Activated CD4-positive, alpha-beta T cell treated with anti-CD3 and anti-CD28 coated beads for 24 hours (primary cell): ENCODE measurements around the gene POLG2.
"Not testable (repeated sequence)": the region's sequence is repeated elsewhere in the genome, so short reads cannot be mapped to it uniquely, and the experiment has no call there.

ENCODE experiments used
- DNase-seq, 2 donors: peaks; one replicate each; pipeline ENCODE4 v3.0.0-alpha.2; 2020; ENCODE audit warnings: low read depth in 2 of 2

Gene POLG2

DNA sequence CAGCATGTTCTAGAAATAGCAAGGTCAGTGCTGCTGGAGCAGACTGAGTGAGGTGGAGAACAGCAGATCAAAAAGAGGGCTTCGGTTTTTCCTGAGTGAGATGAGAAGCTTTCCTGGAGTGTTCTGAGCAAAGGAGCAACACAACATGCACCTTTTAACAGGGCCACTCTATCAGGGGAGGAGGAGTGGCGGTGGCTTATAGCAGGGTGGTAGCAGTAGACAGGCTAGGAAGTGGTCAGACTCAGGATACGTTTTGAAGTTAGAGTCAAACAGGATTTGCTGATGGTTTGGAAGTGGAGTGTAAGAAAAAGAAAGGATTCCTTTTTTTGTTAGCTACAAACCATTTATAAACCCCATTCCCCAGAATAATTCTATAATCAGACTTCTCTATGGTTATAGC lies 12.5 kb downstream of the POLG2 start:
- no peak for DNase-seq

DNA sequence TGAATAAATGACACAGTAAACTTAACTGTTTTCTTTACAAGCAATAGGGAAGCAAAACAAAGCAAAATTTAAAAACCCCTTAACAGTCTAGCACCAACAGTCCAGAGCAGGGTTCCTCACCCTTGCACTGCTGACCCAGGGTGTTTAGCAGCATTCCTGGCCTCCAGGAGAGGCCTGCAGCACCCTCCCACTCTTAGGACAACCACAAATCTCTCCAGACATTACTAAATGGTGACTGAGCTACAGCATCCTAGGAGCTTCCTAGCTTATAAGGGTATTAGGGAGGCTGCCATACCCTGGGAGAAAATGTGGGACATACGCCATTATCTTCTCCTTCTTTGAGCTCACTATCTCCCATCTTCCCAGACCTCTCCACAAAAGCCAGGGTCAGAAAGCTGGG lies 15.9 kb downstream of the POLG2 start:
- no peak for DNase-seq

DNA sequence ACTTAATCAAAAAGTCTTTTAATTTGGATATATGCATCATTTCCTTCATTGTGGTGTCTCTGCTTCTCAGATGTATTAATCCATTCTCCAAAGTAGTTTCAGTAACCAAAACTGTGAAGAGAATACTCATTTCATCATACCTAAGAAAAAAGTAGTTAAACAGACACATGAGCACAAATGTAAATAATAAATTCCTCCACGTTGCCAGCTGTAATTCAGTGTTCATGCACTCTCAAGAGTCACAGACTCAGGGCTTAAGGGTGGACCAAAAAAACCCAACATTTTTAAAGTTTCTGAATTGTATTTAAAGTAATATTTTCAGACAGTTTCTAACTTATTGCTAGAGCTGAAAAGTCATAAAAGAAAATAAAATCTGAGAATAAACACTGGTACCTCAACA lies 19.0 kb downstream of the POLG2 start:
- DNase-seq = no peak

DNA sequence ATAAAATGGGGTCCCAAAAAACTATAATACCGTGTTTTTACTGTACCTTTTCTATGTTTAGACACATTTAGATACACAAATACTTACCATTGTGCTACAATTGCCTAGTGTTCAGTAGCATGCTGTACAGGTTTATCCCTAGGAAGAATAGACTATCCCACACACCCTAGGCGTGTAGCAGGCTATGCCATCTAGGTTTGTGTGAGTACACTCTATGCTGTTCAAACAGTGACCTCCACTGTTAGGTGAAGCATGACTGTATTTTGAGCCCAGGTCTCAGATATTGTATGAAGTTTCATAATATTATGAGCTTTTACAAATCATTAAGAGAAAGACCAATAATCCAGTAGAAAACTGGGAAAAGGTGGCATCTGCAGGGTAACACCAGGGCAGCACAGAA lies 24.3 kb downstream of the POLG2 start:
- no peak for DNase-seq

DNA sequence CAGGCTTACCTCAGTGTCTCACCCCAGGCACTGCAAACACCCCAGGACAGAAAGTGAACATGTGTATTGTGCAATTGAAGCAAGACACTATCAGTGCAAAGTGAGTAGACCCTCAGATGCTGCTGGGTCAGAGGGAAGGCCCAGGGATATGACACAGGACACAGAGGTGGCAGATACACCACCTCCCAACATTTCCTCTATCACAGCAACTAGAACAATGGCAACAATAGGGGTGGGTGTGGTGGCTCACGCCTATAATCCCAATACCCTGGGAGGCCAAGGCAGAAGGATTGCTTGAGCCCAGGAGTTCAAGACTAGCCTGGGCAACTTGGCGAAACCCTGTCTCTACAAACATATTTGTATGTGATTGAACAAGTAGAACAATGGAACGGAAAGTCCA lies 25.4 kb downstream of the POLG2 start:
- DNase-seq = no peak

DNA sequence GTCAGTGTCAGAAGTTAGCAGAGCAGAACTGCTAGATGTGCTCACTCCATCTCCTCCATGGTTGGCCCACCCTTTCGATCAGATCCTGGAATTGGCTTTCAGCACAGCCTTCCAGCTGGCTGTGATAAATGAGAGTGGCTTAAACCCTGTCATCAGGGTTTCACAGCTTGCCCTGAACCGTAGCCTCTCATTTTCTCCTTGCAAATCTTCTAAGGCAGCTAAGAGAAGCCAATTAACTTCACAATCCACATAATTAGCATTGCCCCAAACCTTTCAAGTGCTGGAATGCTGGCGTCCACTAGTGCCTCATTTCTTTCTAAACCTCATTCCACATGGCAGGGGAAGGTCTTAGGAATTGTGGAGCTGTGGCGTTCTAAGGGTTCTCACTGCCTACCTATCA lies 26.2 kb downstream of the POLG2 start:
- DNase-seq = no peak

DNA sequence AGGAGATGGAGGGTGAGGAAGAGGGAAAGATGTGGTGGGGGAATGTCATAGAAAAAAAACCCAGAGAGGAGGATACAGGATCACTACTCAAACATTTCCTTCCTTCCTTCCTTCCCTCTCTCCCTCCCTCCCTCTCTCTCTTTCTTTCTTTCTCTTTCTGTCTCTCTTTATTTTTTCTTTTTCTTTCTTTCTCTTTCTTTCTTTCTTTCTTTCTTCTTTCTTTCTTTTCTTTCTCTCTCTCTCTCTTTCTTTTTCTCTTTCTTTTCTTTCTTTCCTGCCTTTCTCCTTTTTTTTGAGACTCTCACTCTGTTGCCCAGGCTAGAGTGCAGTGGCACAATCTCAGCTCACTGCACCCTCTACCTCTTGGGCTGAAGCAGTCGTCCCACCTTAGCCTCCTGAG lies 30.0 kb downstream of the POLG2 start:
- DNase-seq = not testable (repeated sequence)

DNA sequence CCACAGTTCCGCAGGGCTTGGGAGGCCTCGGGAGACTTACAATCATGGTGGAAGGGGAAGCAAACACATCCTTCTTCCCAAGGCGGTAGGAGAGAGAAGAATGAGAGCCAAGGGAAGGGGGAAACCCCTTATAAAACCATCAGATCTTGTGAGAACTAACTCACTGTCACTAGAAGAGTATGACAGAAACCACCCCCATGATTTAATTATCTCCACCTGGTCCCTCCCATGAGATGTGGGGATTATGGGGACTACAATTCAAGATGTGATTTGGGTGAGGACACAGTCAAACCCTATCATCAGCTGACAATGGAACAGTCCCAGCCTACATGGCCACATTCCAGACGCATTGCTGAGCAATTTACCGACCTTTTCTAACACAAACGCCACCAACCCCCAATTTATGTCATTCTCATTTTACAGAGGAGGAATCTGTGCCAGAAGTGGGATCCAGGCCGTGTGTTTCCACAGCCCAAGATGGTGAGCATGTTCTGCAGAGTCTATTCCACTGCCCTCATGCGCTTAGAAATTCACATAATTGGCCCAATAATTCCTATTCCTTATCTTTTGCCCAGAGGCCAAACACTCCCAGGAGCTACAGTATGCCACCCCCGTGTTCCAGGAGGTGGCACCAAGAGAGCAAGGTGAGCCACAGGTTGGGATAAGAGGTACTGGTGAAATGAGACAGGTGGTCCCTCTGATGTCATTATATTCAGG lies 30.7 kb downstream of the POLG2 start:
- no peak for DNase-seq

DNA sequence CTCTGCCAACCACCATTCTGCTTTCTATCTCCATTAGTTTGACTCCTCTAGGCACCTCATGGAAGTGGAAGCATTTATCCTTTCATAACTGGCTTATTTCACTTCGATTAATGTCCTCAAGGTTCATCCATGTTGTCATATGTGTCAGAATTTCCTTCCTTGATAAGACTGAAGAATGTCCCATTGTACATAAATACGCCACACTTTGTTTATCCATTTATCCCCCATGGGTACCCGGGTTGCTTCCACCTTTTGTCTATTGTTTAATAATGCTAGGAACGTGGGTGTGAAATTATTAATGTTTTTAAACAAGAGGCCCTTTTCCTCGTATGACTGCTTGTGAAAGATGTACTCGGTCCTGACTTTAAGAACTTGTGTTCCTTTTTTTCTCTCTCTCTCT lies 35.1 kb downstream of the POLG2 start:
- no peak for DNase-seq

DNA sequence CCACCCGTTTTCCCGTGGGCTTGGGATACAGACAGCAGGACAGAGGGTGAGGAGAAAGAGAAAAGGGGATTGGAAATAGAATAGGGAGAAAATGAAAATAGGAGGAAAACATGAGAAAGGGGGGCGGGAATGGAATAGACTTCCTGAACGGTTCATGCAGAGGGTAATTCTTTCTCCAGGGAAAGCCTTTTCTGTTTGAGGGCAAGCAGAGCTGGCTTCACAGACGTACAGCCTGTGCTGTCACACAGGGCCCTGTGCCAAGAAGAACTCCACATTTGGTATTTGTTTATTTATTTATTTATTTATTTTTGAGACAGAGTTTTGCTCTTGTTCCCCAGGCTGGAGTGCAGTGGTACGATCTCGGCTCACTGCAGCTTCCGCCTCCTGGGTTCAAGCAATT lies 35.9 kb downstream of the POLG2 start:
- no peak for DNase-seq

DNA sequence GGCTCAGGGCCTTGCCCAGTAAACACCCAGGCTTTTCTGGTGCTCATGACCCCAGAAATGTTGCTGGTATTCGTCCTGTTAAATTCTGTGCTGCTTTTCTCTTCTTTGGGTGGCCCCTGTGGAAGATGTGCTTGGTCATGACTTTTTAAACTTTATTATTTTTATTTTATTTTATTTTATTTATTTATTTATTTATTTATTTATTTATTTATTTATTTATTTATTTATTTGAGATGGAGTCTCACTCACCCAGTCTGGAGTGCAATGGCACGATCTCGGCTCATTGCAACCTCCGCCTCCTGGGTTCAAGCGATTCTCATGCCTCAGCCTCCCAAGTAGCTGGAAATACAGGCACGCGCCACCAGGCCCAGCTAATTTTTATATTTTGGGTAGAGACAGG lies 37.0 kb downstream of the POLG2 start:
- DNase-seq = not testable (repeated sequence)

DNA sequence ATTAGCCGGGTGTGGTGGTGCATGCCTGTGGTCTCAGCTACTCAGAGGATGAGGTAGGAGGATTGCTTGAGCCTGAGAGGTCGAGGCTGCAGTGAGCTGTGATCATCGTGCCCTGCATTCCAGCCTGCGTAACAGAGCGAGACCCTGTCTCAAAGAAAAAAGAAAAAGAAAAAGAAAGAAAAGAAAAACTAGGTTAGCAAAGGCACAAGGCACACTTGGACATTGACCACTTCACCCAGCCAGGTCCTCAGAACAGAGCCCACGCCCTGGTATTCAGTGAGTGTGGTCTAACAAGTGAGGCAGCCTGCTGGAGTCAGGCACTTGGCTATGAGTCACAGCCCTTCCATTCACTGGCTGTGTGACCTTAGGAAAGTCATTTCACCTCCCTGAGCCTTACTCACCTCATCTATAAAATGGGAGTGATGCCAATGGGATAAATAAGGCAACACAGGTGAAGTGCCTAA lies 37.5 kb downstream of the POLG2 start:
- DNase-seq = no peak

DNA sequence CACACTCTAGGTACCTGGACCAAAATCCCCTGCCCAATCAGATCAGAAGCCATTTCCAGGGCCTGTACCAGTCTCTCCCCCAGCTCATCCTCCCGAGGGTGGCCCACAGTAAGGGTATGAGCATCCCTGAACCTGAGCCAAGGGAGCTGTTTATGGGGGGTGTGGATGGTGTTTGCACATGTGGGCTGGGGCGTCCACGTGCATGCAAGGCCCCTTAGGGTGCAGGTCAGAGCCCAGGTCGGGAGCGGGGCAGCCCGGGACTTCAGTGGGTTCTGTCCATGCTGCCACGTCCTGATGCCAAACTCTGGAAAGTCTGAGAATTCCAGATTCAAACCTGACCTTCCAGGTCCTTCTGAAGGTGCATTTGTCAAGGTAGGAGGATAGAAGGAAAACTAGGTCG lies 38.1 kb downstream of the POLG2 start:
- no peak for DNase-seq

DNA sequence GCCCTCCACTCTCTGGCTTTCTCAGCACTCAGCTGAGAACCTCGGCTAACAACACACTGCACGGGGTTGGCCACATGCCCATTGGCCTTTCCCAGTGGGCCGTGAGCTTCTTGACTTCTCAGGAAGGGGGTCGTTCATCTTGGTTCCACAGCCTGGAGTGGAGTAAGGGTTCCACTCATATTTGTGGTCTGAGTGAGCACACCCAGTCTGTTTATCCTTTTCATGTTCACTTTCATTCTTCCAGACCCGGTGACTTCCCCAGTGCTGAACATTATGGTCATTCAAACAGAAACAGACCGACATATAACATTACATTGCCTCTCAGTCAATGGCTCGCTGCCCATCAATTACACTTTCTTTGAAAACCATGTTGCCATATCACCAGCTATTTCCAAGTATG lies 39.7 kb downstream of the POLG2 start:
- no peak for DNase-seq

DNA sequence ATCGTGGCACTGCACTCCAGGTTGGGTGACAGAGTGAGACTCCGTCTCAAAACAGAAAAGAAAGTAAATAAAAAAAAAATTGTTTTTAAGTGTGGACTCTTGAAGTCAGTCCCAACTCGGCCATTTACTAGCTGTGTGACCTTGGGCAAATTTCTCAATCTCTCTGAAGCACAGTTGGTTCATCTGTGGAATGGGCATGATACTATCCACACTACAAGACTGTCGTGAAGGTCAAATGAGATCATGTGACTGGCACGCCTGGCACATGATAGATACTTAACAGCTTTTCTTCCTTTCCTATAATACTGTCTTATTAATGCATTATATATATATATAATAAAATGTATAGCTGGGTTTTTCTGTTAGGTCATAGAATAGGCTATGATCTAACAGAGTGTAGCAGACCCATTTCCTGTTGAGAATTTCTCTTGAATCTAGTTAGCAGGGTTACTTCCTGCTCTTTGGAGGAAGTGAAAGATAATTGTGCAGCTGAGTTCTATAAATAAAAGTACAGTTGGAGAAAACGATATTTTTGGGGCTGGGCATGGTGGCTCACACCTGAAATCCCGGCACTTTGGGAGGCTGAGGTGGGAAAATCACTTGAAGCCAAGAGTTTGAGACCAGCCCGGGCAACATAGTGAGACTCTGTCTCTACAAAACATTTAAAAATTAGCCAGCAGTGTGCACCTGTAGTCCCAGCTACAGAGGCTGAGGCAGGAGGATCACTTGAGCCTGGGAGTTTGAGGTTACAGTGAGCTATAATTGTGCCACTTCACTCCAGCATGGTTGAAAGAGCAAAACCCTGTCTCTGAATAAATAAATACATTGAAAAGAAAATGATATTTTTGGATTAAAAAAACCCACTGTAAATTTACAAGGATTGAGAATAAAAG lies 40.6 kb downstream of the POLG2 start:
- DNase-seq = no peak

DNA sequence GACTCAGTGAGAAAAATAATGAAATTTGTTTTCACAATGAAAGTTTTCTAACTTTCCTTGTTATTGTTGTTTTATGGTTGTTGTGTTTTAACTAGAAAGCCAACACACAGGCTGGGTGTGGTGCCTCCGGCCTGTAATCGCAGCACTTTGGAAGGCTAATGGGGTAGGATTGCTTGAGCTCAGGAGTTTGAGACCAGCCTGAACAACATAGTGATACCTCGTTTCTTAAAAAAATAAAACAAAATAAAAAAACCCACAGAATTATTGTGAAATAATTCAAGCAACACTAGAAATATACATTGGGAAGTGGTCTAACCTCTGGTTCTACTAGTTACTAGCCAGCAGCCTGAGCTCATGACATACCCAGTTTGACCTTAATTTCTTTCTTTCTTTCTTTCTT lies 47.3 kb downstream of the POLG2 start:
- no peak for DNase-seq

DNA sequence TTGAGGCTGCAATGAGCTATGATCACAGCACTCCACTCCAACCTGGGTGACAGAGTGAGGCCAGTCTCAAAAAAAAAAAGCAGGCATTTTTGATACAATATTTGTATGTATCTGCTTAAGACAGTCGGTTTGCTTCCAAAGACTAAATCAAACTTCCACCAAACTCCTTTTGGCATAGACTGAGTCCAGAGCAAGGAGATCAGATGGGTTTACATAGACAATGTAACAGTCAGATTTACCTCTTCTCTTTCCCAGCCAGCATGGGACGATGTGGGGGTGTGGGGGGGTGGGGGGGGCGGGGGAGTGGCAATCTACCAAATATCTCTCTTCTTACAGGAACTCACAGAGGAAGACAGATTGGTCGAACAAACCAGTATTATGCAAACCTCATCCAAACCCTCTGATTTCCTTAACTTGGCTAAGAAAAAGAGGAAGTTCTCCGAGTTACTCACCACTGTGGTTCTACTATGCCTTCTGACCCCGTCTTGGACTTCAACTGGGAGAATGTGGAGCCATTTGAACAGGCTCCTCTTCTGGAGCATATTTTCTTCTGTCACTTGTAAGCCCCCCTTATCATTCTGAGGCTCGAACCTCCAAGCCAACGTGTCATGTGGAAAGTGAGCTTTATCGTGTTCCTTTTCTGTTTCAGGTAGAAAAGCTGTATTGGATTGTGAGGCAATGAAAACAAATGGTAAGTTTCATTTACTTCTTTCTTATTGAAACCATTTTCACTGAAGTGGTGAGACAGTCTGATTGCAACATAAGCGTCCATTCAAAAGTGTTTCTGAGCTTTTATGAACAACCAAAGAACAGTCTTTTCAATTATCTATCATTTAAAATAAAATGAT lies 48.0 kb downstream of the POLG2 start, which contains the start of gene MILR1:
Gene MILR1, plus strand, starts transcription at position 451 of the 848 bp plus-strand sequence. Its CDS starts 54 bp downstream, at position 505.
- DNase-seq = no peak

DNA sequence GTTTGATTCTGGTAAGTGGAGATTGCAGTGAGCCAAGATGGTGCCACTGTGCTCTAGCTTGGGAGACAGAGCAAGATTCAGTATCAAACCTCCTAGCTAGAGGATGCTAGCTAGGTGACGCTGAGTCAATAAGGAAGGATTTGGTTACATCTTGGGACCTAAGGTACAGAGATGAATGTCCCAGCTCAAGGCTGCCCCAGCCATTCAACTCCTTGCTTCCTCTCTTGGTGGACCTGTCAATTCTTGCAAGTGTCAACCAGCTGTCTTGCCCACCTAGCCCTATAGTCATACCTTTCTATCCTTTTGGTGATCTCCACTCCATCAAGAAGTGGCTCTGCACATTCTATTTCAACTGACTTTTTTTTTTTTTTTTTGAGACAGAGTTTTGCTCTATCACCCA lies 49.3 kb downstream of the POLG2 start:
- no peak for DNase-seq

DNA sequence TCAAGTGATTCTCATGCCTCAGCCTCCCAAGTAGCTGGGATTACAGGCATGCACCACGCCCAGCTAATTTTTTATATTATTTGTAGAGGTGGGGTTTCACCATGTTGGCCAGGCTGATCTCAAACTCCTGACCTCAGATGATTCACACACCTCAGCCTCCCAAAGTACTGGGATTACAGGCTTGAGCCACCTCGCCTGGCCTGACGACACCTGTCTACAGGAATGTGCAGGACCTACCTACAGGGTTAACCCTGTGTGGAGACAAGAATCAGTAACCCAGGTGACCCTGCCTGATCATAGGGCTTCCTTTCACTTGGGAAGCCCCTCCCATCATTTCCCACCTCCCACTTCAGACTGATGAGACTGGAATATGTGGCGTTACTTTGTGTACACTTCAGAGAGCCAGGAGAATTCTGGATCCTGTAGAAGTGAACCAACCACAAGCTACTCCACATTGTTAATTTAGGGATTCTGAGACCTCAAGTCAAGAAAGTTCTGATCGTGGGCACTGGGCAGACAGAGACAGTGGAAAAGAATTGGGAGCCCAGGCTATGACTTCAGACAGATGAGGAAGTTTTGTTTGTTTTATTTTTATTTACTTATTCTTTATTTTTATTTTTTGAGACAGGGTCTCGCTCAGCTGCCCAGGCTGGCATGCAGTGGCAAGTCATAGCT lies 53.6 kb downstream of the POLG2 start:
- no peak for DNase-seq

DNA sequence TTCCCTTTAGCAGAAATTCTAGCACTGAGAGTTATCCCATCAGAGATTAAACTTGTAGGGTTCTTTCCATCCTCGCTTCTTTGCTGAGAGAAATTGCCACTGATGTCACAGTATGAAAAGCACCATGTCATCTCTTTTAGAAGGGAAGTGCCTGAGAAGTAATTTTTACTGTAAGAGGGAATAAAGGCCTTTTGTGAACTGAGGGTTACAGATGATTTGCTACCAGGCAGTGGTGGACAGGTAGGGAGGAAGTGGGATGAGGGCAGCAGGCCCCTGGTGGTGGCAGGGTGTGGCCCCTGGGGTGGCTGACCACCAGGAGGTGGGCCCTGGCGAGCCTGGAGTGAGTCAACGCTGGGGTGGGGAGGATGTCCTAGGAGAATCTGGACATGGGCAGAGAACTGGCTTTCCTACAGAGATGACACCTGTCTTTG lies 54.3 kb downstream of the POLG2 start:
- no peak for DNase-seq

DNA sequence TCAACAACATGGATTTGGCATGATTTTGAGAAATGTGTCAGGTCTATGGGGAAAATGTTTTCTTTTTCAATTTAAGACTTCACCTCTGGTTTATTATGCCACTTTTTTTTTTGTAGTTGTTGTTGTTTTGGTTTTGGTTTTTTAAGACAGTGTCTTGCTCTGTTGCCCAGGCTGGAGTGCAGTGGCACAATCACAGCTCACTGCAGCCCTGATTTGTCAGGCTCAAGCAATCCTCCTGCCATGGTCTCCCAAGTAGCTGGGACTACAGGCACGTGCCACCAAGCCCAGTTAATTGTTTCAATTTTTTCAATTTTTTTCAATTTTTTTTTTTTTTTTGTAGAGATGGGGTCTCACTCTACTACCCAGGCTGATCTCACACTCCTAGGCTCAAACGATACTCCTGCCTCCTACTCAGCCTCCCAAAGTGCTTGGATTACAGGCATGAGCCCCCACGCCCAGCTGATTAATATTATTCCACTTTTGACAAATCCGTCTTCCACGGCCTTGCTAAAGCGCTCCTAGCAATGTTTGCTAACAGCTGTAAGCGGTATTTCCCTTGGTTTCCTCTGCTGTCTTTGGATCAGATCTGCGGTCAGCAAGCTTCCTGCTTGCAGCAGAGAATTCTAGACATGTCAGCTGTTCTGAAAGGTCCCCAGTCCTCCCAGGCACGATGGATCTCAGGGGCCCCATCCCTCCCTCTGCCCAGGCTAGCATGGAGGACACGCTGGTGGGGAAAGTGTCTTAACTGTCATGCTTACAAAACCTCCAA lies 54.9 kb downstream of the POLG2 start:
- DNase-seq = no peak
